ENCODE measurements around the gene GULP1. TPM values are rescaled to one million over a fixed set of nuclear protein-coding genes. Genes with fewer than 3 reads are reported as not detected.

The GULP1 gene
- total RNA-seq, 1 donor from 2014 or later = 17.7 TPM

DNA sequence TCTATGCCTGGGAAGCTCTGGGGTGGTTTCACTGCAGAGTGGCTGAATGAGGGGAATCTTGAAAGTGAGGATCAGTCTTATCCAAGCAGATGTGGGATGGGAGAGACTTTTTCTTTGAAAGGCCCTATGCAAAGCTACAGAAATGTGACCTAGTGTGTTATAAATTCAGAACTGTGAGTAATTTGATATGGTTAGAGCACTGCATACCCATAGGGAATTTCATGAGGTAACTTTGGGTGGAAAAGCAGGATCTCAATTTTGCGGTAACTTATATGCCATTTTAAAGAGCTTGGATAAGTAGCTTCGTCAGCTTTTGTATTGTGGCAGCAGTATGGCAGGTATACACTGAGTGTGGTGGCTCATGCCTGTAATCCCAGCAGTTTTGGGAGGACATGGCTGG lies 40.9 kb downstream of the GULP1 start:
- Mint-ChIP-seq H3K36me3 (ENCODE audit: unreplicated experiment) (no peaks in the 10 kb centered on the region), H3K4me1 (ENCODE audit: low read depth, unreplicated experiment) (peaks cover 23% of the 10 kb centered on the region), H3K9me3 (ENCODE audit: unreplicated experiment) (no peaks in the 10 kb centered on the region), H3K27ac (ENCODE audit: unreplicated experiment) (no peak overlapping the region), H3K4me3 (ENCODE audit: unreplicated experiment) (no peak overlapping the region), H3K27me3 (ENCODE audit: unreplicated experiment) (no peaks in the 10 kb centered on the region)
- DNase-seq = no peak
- TF ChIP-seq, protein P1, sequence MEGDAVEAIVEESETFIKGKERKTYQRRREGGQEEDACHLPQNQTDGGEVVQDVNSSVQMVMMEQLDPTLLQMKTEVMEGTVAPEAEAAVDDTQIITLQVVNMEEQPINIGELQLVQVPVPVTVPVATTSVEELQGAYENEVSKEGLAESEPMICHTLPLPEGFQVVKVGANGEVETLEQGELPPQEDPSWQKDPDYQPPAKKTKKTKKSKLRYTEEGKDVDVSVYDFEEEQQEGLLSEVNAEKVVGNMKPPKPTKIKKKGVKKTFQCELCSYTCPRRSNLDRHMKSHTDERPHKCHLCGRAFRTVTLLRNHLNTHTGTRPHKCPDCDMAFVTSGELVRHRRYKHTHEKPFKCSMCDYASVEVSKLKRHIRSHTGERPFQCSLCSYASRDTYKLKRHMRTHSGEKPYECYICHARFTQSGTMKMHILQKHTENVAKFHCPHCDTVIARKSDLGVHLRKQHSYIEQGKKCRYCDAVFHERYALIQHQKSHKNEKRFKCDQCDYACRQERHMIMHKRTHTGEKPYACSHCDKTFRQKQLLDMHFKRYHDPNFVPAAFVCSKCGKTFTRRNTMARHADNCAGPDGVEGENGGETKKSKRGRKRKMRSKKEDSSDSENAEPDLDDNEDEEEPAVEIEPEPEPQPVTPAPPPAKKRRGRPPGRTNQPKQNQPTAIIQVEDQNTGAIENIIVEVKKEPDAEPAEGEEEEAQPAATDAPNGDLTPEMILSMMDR (IDR thresholded peaks at IDR 0.05; ENCODE audit: partially characterized antibody, unreplicated experiment) = no peak

DNA sequence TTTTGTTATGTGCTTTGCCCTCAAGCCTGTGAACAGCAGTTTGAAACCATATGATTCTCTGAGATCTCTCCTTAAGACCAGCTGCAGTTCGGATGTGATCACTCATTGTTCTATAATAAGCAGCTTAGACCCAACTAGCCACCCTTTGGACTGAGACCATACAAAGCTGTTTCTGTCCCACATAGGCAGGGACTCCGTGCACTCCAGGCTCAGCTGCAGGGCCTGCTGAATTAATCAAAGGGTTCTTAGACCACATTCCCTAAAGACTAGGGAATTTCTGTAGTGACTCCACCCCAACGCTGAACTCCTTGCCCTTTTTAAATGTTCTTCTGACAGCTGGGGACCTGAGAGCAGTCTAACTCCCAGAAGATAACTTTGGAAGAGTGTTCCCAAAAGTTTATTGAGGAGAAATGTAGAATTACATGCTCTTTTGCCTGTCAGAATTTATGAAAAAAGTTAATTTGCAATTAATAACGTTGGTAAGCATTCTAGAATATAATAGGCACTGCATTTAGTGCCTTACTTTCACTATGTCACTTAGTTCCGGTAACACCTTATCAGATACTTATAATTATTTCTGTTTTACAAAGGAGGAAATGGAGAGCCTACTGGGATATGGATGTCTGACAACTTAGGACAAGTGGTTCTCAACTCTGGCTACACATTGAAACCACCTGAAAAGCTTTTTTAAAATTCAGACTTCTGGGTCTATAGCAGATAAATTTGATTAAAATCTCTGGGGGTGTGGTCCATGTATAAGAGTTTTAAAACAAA lies 42.3 kb downstream of the GULP1 start:
- DNase-seq = peak; percentile 27
- H3K9me3 Mint-ChIP-seq (ENCODE audit: unreplicated experiment) = no peaks in the 10 kb centered on the region
- TF ChIP-seq, protein P1 (IDR thresholded peaks at IDR 0.05; ENCODE audit: partially characterized antibody, unreplicated experiment) = no peak
- H3K36me3 Mint-ChIP-seq (ENCODE audit: unreplicated experiment) = no peaks in the 10 kb centered on the region
- H3K27me3 Mint-ChIP-seq (ENCODE audit: unreplicated experiment) = no peaks in the 10 kb centered on the region
- peak overlapping the region; percentile 26 for H3K27ac Mint-ChIP-seq (ENCODE audit: unreplicated experiment)
- no peak overlapping the region for H3K4me3 Mint-ChIP-seq (ENCODE audit: unreplicated experiment)
- peaks cover 23% of the 10 kb centered on the region for H3K4me1 Mint-ChIP-seq (ENCODE audit: low read depth, unreplicated experiment)

DNA sequence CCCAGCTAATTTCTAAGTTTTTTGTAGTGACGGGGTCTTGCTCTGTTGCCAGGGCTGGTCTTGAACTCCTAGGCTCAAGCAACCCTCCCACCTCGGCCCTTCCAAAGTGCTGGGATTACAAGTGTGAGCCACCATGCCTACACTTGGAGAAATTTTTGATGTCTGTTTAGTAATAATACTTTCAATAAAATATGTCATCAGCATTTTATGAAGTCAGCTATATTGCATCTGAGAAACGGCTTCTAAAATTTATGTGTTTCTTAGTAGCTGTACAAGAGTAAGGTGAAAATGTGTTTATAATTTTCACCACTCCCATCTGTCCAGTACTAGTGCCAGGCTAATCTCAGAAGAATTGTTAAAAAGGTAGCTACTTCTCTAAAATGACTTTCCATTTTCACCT lies 46.8 kb downstream of the GULP1 start:
- TF ChIP-seq, protein P1 (IDR thresholded peaks at IDR 0.05; ENCODE audit: partially characterized antibody, unreplicated experiment) = no peak
- H3K9me3 Mint-ChIP-seq (ENCODE audit: unreplicated experiment) = no peaks in the 10 kb centered on the region
- H3K4me3 Mint-ChIP-seq (ENCODE audit: unreplicated experiment) = no peak overlapping the region
- no peaks in the 10 kb centered on the region for H3K36me3 Mint-ChIP-seq (ENCODE audit: unreplicated experiment)
- H3K27me3 Mint-ChIP-seq (ENCODE audit: unreplicated experiment) = no peaks in the 10 kb centered on the region
- no peak overlapping the region for H3K27ac Mint-ChIP-seq (ENCODE audit: unreplicated experiment)
- no peak for DNase-seq
- H3K4me1 Mint-ChIP-seq (ENCODE audit: low read depth, unreplicated experiment) = peaks cover 23% of the 10 kb centered on the region

DNA sequence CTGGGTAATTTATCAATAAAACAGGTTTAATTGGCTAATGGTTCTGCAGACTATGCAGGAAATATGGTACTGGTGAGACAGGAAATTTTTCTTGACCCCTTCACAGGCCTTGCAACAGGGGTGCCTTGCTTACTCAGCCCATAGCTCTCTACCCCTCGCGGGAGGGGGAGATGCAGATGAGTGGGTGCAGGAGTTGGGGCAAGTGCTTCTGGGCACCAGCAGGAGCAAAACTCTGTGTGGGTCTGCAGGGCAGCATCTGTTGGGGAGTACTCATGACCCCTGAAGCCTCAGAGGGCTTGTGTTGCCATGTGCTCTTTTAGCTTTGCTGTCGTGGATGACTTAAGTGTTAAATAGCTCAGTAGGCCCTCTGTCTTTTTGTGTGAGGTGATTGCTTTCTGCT lies 48.6 kb downstream of the GULP1 start:
- no peak overlapping the region for H3K4me3 Mint-ChIP-seq (ENCODE audit: unreplicated experiment)

DNA sequence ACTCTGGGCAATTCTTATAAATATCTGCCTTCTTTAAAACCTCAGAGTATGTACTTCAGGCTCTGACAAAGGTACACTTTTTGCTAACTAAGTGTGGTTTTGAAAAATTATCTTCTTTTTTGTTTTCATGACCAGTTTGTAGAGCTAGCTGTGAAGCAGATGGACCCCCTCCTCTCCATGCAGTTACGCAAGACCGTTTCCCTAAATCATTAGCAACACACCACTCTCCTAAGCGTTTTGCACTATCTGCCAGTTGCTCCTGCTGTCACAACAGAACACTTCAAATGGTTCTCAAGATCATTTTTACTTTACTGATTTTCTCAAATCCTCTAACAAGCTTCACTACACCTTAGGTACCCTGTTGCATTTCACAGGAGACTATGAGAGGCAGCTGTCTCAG lies 53.3 kb downstream of the GULP1 start:
- Mint-ChIP-seq H3K9me3 (ENCODE audit: unreplicated experiment) (peaks cover 3% of the 10 kb centered on the region), H3K27ac (ENCODE audit: unreplicated experiment) (peak overlapping the region; percentile 94), H3K4me3 (ENCODE audit: unreplicated experiment) (peak overlapping the region; percentile 77), H3K4me1 (ENCODE audit: low read depth, unreplicated experiment) (peaks cover 23% of the 10 kb centered on the region), H3K27me3 (ENCODE audit: unreplicated experiment) (peaks cover 2% of the 10 kb centered on the region), H3K36me3 (ENCODE audit: unreplicated experiment) (no peaks in the 10 kb centered on the region)
- TF ChIP-seq, protein P1 (IDR thresholded peaks at IDR 0.05; ENCODE audit: partially characterized antibody, unreplicated experiment) = no peak
- DNase-seq = no peak

More for the DNA sequence above, 48.6 kb downstream of the GULP1 start:
- Mint-ChIP-seq H3K9me3 (ENCODE audit: unreplicated experiment) (peaks cover under 1% of the 10 kb centered on the region), H3K4me1 (ENCODE audit: low read depth, unreplicated experiment) (peaks cover 22% of the 10 kb centered on the region), H3K36me3 (ENCODE audit: unreplicated experiment) (no peaks in the 10 kb centered on the region), H3K27me3 (ENCODE audit: unreplicated experiment) (peaks cover 2% of the 10 kb centered on the region), H3K27ac (ENCODE audit: unreplicated experiment) (peak overlapping the region; percentile 68)
- TF ChIP-seq, protein P1 (IDR thresholded peaks at IDR 0.05; ENCODE audit: partially characterized antibody, unreplicated experiment) = no peak
- DNase-seq = no peak

Measured in glutamatergic neuron (in vitro differentiated cells).